HS-27A (cell line): ENCODE data around the gene BCLAF3.
A peak's percentile ranks its signal among the peaks of the same experiment; 100 is the strongest.

ENCODE experiments used
- DNase-seq: peaks from one replicate; pipeline ENCODE4 v3.0.0-alpha.2; 2012; ENCODE audit warnings: low read depth, missing footprints

Gene BCLAF3

DNA sequence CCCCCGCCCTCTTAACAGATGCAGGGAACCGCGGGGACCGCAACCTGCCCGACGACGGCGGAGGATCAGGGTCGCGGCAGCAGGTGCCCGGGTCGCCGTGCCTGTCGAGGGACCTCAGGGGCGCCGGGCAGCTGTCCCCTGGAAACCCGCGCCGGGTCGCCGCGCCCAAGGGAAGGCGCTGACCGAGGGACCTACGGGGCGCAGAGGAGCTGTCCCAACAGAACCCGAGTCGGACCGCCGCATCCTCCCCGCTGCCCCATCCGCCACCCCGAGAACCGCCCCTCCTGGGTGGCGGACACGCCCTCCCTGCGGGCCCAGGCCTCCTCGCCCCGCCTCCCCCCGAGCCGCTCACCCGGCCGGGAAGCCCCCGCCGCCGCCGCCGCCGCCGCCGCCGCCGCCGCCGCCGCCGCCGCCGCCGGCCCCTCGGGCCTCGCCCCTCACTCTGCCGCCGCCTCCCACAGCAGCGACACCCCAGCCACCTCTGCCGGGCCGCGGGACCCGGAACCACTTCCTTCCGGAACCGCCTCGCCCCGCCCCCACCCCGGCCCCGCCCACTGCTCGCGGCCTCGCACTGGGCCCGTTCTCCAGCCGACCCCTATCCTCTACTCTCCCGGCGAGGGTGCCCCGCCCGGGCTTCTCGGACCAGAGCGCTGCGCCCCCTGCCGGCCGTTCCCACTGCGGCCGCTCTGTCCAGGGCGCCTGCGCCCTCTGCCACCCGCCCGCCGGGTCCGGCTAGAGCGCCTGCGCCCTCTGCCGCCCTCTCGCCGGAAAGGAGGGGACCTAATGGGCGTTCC lies at the start of gene BCLAF3:
BCLAF3 (minus strand) TSS at position 506 of the 794 bp plus-strand sequence. CDS start 20,797 bp downstream, outside the sequence.
- peak; percentile 49 for DNase-seq

DNA sequence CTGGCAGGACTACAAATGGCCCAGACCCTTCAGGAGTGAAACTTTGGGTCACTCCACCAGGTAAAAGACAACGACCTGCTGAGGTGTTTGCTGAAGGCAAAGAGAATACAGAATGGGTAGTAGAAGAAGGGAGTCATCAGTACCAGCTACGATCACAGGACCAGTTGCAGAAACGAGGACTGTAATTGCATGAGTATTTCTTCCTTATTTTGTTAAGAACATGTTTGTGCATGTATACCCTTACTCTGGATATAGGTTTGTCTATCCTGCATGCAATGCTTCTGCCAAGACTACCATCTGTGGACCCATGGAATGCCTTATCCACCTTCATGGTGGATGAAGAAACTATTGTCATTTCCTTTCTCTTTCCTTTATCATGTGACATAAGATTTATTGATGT lies 48.1 kb upstream of the BCLAF3 start:
- no peak for DNase-seq

DNA sequence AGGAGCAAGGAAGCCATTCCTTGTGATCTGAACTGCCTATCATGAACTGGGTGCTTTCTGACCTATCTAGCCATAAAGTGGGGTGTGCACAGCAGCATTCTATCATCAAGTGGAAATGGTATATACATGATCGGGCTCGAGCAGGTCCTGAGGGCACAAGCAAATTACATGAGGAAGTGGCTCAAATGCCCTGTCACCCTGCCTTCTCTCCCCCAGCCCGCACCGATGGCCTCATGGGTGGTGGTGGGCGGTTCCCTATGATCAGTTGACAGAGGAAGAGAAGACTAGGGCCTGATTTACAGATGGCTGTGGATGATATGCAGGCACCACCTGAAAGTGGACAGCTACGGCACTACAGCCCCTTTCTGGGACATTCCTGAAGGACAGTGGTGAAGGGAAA lies 46.3 kb upstream of the BCLAF3 start:
- no peak for DNase-seq

DNA sequence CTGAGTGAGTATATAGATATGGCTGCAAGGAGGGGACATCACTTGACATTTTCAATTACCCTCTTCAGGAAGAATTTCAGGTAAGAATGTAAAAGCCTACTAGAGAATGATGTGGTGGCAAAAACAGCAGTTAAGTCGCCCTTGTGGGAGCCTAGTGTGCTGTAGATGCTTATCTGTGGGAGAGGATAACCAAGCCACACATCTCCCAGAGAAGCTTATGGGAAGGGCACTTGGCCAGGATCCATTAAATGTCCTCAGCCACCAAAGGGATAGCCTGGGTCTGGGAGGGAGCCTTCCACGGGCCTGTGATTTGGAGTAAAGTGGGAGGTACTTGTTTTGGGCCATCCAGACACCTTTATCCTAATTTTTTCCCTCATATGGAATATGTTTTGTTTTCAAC lies 41.3 kb upstream of the BCLAF3 start:
- DNase-seq: no peak

DNA sequence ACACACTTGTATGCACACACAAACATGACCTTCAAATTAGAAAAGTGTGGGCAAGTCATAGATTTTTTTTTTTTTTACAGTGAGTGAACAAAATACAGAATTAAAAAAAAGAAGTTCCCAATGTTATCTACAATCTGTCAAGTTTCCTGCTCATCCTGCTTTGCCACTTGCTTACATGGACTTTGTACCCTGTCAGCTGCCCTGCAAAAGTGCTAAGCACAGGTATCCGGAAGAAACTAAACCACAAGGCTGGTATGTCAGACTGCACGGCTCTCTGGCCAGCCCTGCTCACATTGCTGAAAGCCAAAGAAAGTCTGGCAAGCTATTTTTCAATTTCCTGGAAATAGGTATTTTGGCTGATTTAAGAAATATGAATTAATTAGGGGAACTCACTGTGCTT lies 38.9 kb upstream of the BCLAF3 start:
- no peak for DNase-seq

DNA sequence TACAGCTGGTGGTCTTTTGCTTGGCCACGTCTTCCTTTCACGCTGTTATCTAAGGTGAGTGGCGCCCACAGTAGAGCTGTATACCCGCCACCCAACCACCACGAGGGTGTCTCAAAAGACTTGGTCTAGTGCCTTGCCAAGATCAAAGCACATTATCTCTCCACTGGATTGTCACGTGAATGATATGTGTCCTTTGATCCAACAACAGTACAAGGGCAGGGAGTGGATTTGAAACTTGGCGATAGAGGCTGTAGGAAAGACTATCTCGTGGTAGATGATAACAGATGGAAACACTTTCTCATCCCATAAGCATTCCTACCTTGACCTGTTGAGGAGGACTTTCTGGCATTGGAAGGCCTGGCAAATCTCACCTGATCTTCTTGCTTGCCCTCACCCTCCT lies 37.7 kb upstream of the BCLAF3 start:
- DNase-seq: no peak

DNA sequence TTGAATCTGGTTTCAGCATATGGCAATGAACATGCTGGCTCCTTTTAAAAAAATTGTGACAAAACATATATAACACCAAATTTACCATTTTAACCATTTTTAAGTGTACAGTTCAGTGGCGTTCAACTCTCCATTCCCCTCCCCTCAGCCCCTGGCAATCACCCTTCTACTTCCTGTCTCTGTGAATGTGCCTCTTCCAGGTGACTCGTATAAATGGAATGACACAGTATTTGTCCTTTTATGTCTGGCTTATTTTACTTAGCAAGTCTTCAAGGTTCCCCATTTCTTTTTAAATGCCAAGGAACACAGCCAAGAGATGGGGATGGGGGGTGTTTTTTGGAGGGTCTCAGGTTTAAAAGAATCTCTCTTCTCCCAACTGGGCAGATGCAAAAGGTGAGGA lies 35.4 kb upstream of the BCLAF3 start:
- no peak for DNase-seq

DNA sequence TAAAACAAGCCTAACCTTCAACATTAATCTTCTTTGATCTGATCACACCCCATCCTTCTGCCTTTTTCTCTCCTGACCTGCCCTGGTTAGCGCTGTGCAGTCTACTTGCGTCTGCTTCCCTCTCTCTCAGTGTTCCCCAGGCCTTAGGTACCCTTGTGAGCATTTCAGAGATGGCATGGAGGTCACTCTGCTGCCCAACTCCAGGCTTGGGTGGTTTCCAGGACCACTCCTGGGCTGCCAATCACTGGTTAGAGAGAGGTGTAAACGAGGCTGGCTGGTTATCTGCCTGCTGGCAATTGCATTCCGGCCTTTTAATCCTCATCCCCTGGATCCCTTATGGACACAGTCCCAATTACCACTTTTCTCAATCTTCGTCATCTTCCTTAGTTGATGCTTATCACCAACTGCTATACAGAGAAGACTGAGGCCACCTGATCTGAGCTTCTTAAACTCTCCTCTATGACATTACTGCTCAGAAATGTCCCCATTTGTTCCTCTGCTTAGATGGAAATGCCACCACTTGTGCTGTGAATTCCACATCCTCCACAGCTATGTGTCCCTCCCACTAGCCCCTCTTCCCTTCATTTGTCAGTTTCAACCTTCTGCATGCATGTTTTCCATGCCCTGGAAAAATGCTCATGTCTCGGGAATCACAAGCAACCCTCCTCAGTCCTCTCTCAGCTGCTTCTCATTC lies 29.0 kb upstream of the BCLAF3 start:
- DNase-seq: no peak

DNA sequence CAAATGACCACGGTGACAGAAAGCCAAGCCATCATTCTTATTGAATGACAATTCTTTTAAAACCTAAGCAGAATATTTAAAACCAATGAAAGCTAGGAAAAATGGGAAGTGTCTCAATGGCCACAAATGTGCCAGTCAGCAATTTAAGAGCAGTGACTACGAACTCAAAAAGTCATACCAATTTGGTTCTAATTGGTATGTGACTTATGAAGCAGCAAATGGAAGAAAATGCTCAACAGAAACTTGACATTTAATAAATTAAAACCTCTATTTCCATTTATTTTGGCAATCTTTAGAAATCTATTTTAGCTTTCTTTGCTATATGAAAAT lies 25.7 kb upstream of the BCLAF3 start:
- DNase-seq: no peak

DNA sequence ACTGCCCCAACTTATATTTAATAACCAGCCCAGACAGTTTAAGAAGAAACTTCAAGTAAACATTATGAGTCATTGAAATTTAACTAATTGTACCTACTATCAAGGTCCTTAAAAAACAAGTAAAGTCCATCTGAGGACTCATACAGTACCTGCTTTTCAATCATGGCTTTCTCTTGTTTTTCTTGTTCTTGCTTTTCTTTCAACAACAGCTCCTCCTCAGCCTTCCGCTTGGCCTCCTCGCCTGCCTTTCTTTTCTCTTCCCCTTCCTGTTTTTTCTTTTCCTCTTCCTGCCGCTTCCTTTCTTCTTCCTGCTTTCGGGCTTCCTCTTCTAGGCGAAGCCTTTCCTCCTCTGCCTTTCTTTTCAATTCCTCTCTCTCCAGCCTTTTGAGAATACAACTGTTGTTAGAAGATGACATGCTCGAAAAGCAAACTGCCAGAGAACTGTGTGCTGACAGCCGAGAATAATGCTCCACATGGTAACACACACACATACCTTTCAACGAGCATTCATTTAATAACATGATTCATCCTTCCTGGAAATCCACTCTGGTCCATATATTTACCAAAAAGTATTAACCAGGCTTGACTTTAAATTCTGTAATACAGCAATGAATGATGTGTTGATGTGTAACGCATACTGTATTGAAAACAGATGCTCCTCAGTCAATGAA lies 25.2 kb upstream of the BCLAF3 start:
- no peak for DNase-seq

DNA sequence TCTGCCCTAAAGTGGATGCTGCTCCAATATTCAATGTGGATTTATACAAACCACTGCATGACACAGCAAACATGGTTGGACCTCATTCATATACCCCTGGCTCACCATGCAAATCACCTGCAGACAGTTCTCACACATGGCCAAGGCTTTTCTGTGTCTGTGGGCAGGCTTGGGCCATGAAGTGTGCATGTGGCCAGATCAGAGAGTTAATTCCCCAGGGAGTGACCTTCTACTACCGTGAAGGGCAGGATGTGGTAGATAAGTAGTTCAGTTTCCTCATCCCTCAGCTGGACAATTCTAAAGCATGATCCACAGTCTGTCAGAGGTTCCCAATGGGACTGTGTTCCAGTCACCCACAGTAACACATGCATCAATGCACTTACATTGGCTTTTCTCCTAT lies 24.6 kb upstream of the BCLAF3 start:
- no peak for DNase-seq

DNA sequence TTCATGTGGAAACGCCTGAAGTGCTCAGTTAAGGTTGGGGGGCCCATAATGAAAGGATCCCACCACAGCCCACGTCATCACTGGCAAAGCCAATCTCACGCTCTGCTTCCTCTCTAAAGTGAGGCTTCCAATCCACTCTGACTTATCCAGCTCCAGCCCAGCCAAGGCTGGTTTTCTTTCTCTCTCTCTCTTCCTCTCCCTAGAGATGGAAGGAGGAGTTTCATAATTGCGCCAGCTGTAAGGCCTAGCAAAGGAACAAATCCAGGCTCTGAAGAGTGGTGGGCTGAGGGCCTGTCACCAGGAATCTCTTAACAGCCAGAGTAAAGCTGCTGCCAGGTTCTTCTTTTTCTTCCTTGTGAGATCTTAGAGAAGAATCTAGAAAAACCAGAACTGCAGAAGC lies 20.7 kb upstream of the BCLAF3 start:
- DNase-seq: no peak

DNA sequence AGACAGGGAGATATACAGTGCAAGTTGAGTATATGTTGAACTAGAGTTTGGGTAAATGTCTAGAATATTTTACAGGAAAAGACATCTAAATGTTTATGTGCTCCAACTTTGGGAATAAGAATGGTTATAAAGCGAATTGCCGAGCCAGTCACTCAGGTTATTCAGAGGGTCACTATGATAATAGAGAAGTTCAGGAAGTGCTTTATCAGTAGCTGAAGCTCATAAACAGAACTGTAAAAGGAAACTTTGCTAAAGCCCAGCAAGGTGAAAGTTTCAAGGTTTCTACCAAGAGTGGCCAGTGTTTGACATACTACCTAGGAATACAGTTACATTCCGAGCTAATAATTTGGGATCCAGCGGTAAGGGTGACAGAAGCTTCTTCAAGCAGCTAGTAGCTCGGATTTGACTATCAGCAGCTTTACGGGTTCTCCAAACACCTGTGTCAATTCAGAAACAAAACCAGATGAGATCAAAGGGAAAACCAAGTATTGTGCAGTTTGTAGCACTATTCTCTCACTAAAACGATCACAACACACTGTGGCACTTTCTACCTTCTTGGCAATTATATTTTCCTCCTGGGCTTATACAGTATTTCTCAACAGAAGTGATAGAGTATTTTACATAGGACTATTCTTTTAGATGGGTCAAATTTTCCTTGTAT lies 17.2 kb upstream of the BCLAF3 start:
- no peak for DNase-seq

DNA sequence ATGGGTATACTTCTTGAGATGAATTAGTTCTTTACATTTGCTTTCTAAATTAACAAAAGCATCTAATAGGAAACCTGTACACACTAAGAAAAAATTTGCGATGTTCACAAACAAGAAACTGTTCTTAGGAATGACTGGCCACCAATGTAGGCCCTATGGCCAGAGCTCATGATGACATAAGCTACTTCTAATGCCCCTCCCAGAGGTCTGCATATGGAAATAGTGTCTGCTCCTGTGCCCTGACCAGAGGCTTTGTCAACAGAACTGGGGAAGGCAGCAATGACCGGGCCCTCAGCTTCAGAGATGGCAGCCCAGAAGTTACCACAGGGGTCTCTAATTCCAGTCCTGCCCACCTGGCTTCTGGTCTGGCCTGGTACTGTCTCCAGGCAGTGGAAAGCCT lies 15.0 kb upstream of the BCLAF3 start:
- DNase-seq: no peak

DNA sequence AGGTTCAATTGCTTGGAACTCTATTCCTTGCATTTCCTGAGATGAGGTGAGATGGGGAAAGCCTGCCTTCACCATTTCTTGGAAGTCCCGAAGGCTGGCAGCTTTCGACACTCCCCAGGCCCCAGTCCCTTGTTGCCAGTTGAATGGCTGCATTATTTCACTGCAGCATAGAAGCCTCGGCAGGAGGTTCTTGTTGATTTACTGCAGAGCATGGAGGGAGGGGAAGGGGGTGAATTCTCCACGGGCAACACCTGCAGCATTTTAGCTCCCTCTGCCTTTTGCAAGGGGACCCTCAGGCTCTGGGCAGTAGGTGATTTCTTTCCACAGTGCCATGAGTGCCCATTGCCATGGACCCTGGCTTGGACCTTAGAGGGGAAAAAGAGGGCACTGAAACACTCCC lies 10.7 kb upstream of the BCLAF3 start:
- DNase-seq: no peak

DNA sequence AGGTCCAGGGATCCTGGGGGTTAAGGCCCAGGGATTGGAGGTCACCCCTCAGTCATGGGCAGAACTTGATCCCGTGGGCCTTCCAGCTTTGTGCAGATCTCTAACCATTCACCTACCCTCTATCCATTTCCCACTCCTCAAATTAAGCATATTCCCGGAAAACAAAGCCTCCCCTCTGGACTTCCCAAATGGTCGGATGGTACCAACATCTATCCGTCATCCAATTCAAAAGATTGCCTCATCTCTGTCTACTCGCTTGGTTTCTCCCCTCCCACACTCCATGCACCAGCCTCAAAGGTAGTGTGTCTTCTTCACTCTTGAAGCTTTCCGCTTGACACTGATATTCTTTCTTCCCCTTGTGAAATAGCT lies 473 bp upstream of the BCLAF3 start:
- no peak for DNase-seq

DNA sequence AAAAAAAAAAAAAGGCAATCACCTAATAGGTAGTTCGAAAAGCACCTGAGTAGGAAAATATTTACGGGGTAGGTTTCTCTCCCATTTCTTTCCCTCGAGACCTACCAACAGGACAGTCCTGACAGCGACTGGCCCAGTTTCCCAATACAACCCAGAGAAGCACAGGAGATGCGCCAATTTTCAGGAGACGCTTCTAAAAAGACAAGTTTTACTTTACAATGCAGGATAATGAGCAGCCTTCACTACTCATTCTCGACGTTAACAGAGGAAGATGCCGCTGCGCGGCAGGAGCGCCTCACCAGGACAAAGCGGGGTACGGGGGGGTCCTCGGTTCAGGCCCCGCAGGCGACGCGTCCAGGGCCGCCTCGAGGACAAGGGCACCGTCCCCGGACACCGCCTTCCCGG lies 708 bp downstream of the BCLAF3 start:
- no peak for DNase-seq

DNA sequence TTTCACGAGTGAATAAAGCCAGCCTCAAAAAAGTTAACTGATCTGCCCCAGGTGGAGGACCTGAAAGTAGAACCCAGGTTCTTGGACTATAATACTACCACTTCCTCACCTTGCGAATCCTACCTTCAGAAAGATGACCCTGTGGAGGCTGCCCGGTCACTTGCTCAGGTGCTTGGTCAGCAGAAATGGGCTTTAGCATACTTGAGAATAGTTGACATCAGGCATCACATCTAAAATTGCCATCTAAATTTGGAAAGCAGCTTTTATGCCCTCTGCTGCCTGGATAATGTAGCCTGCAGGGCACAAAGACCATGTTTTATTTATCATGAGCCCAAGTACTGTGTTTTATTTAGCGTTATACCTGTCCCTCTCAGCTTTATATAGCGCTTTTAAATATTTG lies 3.0 kb downstream of the BCLAF3 start:
- no peak for DNase-seq

DNA sequence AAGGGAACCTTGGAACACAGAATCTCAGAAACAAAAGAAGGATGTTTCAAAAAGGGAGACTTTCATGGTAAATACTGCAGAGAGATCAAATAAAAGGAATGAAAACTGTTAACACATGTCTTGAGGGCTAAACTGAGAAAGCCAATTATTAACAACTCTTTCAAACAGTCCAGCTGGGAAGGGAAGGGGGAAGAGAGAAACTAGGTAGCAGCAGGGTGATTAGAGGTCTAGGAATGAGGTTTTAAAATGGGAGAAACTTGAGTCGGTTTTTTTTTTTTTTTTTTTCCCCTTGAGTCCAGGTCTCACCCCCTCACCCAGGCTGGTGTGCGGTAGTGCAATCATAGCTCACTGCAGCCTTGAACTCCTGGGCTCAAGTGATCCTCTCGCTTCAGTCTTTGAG lies 4.3 kb downstream of the BCLAF3 start:
- no peak for DNase-seq

DNA sequence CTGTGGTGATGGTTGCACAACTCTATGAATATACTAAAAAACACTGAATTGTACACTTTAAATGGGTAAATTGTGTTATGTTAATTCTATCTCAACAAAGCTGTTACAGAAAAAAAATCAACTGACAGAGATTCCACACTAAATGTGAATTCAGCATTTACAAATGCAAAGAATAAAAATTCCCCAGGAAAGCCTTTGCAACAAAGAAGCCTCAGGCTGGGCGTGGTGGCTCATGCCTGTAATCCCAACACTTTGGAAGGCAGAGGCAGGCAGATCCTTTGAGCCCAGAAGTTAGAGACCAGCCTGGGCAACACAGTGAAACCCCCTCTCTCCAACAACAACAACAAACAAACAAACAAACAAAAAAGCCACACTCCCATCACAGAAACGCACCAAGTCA lies 8.9 kb downstream of the BCLAF3 start:
- DNase-seq: no peak

DNA sequence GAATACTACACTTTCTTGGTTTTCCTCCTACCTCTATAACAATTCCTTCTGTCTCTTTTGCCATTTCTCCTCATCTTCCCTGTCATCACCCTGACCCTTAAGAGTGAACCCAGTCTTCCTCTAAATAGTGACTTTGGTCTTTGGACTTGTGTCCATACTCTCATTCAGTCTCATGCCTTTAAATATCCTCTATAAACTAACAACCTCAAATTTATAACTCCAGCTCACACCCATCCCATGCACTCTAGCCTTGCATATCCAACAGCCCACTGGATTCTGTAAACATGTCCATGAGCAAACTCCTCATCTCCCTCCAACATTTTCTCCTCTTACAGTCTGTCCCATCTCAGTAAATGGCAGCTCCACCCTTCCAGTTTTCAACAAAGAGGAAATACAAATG lies 15.0 kb downstream of the BCLAF3 start:
- DNase-seq: no peak

DNA sequence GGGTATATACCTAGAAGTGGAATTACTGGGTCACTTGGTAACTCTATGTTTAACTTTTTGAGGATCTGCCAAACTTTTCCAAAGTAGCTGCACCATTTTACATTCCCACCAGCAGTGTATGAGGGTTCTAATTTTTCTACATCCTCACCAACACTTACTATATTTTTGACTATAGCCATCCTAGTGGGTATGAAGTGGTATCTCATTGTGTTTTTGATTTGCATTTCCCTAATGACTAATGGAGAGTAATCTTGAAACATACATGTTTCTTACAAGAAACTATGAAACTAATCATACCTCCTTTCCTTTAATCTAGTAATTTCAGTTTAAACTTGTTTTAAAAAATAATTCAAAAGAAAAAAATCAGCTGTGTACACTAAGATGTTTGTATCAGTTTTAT lies 17.9 kb downstream of the BCLAF3 start:
- no peak for DNase-seq

DNA sequence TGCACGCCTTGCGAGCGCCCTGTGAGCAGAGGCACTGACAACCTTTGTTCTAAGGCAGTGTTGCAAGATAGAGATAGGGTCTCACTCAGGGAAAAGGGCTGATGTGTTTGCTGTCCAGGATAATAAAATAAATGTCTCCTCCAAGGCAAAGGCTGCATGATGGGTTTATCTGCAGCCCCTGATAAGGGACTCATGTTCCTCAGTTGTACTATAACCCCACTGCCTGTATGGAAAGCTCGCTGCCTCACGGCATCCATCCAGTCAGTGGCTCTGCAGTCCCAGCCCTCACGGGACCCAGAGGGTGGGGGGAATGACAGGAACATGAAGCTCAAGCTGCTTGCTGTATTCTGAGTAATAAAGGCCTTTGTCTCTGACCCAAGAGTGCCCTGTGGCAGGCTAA lies 22.6 kb downstream of the BCLAF3 start:
- no peak for DNase-seq
